Activated CD8-positive, alpha-beta memory T cell treated with anti-CD3 and anti-CD28 coated beads for 48 hours (primary cell): ENCODE measurements around the gene ATP2C2.
"Not testable (repeated sequence)": the region's sequence is repeated elsewhere in the genome, so short reads cannot be mapped to it uniquely, and the experiment has no call there.

Experiments
- DNase-seq, 3 experiments: peaks; one replicate each; pipeline ENCODE4 v3.0.0-alpha.2; 2020; ENCODE audit warnings: low read depth in 2 of 3, low spot score in 2 of 3

The ATP2C2 gene

DNA sequence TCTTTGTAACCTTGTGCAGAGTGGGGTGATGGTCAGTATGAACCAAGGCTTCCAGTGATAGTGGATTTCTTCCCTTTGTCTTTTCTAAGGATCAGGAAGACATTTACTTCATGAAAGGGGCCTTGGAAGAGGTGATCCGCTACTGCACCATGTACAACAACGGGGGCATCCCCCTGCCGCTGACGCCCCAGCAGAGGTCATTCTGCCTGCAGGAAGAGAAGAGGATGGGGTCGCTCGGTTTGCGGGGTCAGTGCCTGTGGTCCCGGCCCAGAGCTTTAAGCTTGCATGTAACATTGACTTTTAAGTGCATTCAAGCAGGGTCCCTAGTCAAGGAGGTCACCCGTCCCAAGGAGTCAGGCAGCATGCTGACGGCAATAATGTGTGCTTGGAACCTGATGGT, 80.1 kb downstream of the ATP2C2 start:
- no peak for DNase-seq

GRCh38 chr16:84449156-84450140, 81.1 kb downstream of the ATP2C2 start:
- DNase-seq, result no peak

DNA sequence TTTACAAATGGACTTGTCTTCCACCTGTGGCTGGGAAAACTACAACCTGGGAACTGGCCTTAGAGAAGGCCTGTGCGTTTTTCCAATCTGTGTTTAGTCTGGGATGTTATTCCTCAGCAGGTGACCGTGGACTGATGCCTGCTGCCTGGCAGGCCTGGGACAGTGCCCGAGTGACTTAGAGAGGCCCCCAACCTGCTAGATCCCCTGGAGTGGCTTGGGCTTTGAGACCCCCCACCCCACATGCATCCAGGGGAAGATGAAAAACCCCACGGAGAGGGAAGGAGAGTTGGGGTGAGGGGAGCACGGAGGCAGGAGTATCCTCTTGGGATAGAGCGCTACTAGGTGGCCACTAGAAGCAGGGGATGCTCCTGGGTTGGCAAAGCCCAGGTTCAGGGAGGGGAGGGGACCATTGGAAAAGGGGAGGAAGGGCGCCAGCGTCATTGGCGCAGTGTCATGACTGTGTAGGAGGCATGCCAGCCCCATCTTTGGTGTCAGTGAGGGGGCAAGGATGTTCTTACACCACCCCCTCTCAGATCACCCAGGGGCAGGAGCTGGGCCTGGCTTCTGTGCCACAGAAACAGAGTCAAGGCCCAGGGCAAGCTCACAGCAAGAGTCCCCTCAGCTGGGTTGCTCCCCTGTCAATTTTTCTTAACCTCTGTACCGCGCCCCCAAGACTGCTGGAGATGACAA, 82.0 kb downstream of the ATP2C2 start:
- DNase-seq, result no peak

DNA sequence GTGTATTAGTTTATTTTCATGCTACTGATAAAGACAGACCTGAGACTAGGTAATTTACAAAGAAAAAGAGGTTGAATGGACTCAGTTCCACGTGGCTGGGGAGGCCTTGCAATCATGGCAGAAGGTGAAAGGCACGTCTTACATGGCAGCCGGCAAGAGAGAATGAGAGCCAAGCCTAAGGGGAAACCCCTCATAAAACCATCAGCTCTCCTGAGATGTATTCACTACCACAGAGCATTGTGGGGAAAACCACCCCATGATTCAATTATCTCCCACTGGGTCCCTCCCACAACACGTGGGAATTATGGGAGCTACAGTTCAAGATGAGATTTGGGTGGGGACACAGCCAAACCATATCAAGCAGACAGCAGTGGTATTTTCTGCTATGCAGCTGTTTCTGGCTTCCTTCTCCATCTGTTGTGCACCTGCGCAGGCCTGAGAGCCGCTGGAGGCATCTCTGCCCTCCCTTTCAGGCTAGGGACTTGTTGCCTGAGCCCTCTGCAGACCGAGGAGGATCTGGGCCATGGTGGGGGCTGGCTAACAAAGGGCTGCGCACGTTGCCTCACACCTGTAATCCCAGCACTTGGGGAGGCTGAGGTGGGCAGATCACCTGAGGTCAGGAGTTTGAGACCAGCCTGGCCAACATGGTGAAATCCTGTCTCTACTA, 82.8 kb downstream of the ATP2C2 start:
- not testable (repeated sequence) for DNase-seq

DNA sequence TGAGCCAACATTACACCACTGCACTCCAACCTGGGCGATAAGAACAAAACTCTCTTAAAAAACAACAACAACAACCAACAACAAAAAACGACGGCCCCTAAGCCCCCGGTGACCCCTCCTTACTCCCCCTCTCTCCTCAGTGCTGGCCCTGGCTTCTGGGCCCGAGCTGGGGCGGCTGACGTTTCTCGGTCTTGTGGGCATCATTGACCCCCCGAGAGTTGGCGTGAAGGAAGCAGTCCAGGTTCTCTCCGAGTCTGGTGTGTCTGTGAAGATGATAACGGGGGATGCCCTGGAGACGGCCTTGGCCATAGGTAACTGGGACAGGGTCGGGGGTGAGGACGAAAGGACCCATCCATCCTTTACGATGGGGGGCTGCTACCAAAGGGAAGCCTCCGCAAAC, 83.4 kb downstream of the ATP2C2 start:
- DNase-seq, result no peak

- DNase-seq, result no peak
Observed at GRCh38 chr16:84453061-84453752, 84.9 kb downstream of the ATP2C2 start.

- no peak for DNase-seq
Observed at GRCh38 chr16:84454611-84455010, 86.3 kb downstream of the ATP2C2 start.

DNA sequence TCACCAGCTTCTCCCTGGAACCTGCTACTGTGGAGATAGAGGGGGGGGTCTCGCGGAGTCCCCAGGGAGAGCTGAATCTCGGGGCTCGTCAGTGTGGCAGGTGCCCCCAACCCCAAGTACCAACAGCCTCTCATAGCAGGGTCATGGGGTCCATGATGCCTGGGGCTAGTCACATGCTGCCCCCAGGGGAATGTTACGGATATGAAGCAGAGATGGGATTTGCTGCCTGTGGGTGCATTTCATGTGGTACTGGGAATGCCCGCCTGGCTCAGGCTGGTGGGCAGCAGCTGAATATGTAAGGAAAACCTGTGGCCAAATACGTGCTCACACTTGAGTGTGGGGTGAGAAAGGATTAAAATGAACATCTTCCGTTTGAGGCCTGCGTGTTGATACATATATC, 86.7 kb downstream of the ATP2C2 start:
- no peak for DNase-seq

- no peak for DNase-seq
Observed at GRCh38 chr16:84458606-84459532, 90.5 kb downstream of the ATP2C2 start.

DNA sequence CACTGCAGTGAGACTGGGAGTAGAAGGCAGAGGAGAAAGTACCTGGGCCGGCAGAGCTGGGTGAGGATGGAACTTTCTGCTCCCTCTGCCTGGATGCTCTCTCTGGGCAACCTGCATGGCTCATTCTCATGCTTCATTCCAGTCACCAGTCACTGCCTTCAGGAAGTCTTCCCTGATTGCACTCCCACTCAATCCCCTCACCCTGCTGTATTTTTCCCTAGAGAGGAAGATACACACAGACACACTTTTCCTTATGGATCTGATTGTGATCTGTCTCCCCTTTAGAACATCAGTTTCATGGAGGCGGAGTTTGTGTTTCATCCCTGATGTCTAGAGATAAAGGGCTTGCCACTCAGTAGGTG, 91.2 kb downstream of the ATP2C2 start:
- DNase-seq, result no peak

GRCh38 chr16:84459941-84460405, 91.6 kb downstream of the ATP2C2 start:
- DNase-seq, result no peak

DNA sequence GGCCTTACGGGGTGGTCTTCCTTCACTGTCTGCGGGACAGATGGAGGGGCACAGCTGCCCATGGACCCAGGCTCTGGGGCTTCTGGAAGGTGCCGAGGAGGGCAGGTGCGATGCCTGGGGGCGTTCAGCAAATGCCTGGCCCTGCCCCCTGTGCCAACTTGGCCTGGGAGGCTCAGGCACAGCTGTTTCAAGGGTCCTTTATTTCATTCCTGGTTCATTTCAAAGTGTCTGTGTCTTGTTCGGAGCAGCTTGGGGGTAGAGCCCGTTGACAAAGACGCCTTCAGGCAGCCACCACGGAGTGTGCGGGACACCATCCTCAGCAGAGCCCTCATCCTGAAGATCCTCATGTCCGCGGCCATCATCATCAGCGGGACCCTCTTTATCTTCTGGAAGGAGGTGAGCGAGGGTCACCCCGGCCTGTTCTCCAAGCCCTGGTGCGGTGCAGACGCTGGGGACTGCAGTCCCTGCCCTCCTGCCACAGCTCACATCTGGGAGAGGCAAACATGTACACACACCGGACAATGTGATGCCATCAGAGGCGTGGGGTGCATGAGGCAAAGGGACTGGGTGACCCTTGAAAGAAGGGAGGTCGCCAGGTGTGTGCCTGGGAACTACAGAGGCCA, 92.2 kb downstream of the ATP2C2 start:
- DNase-seq, result no peak

GRCh38 chr16:84461029-84461412, 92.7 kb downstream of the ATP2C2 start:
- no peak for DNase-seq

DNA sequence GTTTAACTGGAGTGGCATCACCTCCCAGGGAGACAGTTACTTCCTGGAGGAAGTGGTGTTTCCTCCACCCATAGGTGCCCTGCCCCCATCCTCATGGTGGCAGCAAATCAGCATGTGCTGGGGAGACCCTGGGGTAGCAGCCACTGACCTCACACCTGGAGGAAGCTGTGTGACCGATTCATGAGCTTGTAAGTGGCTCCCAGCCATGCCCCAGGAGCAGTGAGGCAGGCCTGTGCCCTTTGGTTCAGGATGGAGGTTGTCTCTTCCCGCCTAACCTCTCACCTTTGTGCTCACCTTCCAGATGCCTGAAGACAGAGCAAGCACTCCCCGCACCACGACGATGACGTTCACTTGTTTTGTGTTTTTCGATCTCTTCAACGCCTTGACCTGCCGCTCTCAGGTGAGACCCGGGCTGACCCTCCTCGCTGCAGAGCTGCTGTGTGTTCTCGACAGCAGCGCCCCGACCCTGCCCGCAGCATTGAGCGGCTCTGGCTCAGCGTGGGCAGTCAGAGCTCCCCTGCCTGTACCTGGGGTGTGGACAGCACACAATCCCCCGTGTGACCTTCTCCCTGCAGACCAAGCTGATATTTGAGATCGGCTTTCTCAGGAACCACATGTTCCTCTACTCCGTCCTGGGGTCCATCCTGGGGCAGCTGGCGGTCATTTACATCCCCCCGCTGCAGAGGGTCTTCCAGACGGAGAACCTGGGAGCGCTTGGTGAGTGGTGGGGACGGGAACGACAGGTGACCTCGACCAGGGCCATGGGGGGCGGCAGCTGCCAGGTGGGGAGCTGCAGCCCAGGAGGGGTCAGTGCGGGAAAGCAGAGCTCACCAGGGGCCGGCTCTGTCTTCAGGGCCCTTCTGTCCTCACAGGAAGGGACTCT, 93.3 kb downstream of the ATP2C2 start:
- no peak for DNase-seq

DNA sequence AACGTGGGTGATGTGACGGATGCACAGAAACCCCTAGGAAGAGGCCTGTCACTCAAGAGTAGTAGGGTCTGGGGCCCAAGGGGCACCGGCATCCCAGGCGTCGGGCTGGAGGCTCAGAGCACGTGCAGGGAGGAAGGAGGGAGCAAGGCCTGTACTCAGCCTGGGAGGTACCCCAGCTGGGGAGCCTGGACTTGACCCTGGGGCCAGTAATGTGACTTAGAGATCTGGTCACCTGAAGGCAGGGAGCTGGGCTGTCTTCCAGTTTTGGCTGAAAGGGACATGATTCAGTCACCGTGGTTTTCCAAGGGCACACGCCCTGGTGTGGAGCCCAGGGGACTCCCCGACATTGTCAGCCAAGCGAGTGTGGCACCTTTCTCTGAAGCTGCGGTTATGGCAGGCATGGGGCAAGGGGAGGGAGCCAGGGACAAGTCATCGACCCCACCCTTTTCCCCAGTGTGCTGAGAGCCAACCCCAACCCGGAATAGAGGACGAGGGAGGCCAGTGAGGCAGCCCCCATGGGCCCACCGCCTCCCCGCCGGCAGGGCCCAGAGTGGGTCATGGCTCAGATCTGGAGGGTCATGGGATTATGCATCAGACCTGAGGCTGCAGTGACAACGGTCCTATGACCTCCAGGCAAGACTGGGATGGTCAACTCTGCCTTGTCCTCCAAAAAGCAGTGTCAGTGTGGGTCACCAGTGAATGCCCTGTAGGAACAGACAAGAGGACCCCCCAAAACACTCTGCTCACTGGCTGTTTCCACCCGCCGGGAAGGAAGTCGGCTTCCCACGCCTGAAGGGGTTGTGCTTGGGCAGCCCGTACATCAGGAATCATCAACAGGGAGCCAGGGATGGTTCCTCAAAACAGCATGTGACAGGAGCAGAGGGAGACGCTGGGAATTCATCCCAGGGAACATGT, 94.2 kb downstream of the ATP2C2 start:
- no peak for DNase-seq

DNA sequence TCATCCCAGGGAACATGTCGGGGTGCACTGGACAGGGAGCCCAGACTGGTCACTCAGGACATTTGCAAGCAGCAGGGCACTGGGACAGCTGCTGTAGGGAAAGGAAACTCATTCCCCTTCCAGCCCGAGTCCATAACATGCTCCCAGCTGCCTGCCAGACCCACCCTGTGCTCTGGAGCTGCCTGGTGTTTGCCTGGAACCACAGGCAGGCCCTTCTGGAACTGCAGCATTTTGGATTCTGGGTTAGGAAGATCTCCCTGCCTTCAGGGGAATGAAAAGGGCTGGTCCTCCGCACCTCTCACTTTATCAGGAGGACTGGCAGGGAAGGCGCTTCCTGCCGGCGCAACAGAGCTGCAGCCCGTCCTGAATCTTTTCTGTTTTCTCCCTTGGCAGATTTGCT, 94.9 kb downstream of the ATP2C2 start:
- DNase-seq, result no peak

DNA sequence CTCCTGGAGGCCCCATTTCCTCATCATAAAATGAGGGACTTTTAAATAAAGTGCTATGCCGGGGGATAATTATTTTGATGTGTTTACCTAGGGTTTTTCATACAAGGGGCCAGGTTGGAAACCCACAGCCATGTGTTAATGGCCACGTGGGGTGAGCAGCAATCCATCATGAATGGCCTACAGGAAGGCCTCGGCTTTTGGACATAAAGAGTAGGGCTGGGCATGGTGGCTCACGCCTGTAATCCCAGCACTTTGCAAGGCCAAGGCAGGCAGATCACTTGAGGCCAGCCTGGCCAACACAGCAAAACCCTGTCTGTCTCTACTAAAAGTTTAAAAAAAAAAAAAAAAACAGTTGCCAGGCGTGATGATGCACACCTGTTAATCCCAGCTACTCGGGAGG, 95.8 kb downstream of the ATP2C2 start:
- DNase-seq, result no peak

DNA sequence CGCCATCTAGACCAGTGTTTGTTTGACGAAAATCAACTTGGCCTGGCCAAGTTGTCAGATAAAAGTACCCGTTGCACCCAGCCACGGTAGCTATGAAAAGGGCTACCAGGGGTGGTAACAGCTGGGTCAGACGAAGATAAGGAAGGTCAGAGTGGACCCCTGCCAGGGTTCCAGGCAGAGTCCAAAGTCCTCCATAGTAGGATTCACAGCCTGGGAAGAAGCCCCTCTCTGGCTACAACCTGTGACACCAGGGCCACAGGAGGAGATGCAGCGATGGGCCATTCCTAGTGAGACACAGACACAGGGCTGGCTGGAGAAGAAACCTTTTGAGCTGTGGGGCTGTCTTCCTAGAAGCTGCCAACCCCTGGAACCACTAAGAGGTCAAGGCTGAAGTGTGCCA, 96.8 kb downstream of the ATP2C2 start:
- DNase-seq, result no peak
